Loucy (cell line): ENCODE data around the gene PLA2G2E.

ENCODE experiments used
- CTCF ChIP-seq: fragments of 200-600 bp; sonication (generic); conservative IDR thresholded peaks from 2 replicates; pipeline ENCODE4 v1.5.1; 2014; ENCODE audit warnings: mild to moderate bottlenecking, antibody characterized with exemption, low read length
- EZH2phosphoT487 ChIP-seq: fragments of 200-600 bp; IDR thresholded peaks from 2 replicates; pipeline ENCODE4 v1.6.1; 2018; ENCODE audit warnings: antibody characterized with exemption, mild to moderate bottlenecking, moderate library complexity, borderline replicate concordance

- TF ChIP-seq CTCF (no peak), EZH2phosphoT487 (no peak)
These were observed 22.9 kb upstream of the PLA2G2E start for GRCh38 chr1:19946331-19946751.
